ENCODE results near the gene LTBP1. TPM values are rescaled to one million over a fixed set of nuclear protein-coding genes. Genes with fewer than 3 reads are reported as not detected.

The LTBP1 gene
- total RNA-seq, 1 experiment from 2014 or later = 28.5 TPM

DNA sequence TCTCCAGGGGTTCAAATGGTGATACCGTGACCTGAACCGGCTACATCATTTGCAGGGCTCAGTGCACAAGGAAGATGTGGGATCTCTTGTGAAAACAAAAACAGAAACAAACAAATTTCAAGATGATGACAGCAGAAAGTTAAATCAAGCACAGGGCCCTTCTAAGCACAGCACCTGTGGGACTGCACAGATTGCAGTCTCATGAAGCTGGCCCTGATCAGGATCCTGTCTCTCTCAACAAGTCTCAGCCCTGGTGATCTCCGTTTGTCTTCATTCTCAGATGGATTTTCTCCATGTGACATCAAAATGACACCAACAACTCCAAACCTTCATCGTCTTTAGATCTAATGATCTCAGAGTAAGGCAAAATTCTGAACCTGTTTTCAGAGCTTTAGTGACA, 39.7 kb downstream of the LTBP1 start:
- no peak overlapping the region for H2BK15ac ChIP-seq (ENCODE audit: low read depth, low read length)
- no peak overlapping the region for H3K14ac ChIP-seq (ENCODE audit: insufficient read depth, low read length)
- H3K79me2 ChIP-seq (ENCODE audit: insufficient read depth, low read length) = no peaks in the 10 kb centered on the region; the same call in 1 of the 2 replicates
- H2AFZ ChIP-seq (ENCODE audit: low read length) = no peak overlapping the region
- WGBS (ENCODE audit: extremely low coverage, insufficient read length, low lambda C conversion rate) = no CpG with 5 or more reads among the region's 4 CpGs
- H3K23me2 ChIP-seq (ENCODE audit: insufficient read length, low read depth, low read length, poor library complexity, severe bottlenecking) = no peaks in the 10 kb centered on the region
- DNase-seq = no peak
- no peak overlapping the region for H2BK12ac ChIP-seq (ENCODE audit: insufficient read length, low read depth, low read length)
- H3K79me1 ChIP-seq (ENCODE audit: insufficient read depth, low read depth, low read length, poor library complexity, severe bottlenecking) = no peaks in the 10 kb centered on the region
- no peak overlapping the region for H3K27ac ChIP-seq (ENCODE audit: insufficient read length, low read depth, low read length)
- no peak for TF ChIP-seq CTCF (conservative IDR thresholded peaks at IDR 0.05)
- no peaks in the 10 kb centered on the region for H3K27me3 ChIP-seq (ENCODE audit: insufficient read depth, low read length)
- no peak overlapping the region for H3K23ac ChIP-seq (ENCODE audit: insufficient read length, low read depth, low read length)
- H2AK5ac ChIP-seq (ENCODE audit: insufficient read length, low read length) = no peak overlapping the region
- Mint-ChIP-seq H3K9me3 (peaks cover 0 to 3% of the 10 kb centered on the region in 2 experiments; a peak in 2 of 5 replicates), H3K4me3 (no peak overlapping the region), H3K27me3 (ENCODE audit: low read depth) (no peaks in the 10 kb centered on the region), H3K4me1 (no peaks in the 10 kb centered on the region), H3K36me3 (ENCODE audit: insufficient read depth in 1 of 3, low read depth in 3 of 3) (peaks cover 7 to 9% (median 8%) of the 10 kb centered on the region in 3 experiments; a peak in 5 of 7 replicates), H3K27ac (no peak overlapping the region)
- H4K20me1 ChIP-seq (ENCODE audit: control insufficient read depth, insufficient read depth, insufficient read length) = no peaks in the 10 kb centered on the region
- no peak overlapping the region for H4K5ac ChIP-seq (ENCODE audit: insufficient read length, low read depth, low read length)
- H2BK120ac ChIP-seq (ENCODE audit: low read depth, low read length, poor library complexity, severe bottlenecking) = no peak overlapping the region
- H2BK20ac ChIP-seq (ENCODE audit: low read depth, low read length, poor library complexity, severe bottlenecking) = no peak overlapping the region
- H3T11ph ChIP-seq (ENCODE audit: low read length) = no peak overlapping the region
- H3K4ac ChIP-seq (ENCODE audit: low read depth, low read length) = no peak overlapping the region
- no peak overlapping the region for H2BK5ac ChIP-seq (ENCODE audit: insufficient read length, low read length)
- H3K18ac ChIP-seq (ENCODE audit: insufficient read length, low read depth, low read length) = no peak overlapping the region
- no peak overlapping the region for H4K91ac ChIP-seq (ENCODE audit: insufficient read length, low read depth, low read length)
- no peak overlapping the region for H3K56ac ChIP-seq (ENCODE audit: insufficient read length, low read depth, low read length)
- no peak overlapping the region for H4K8ac ChIP-seq (replicated peaks; ENCODE audit: insufficient read length, low read depth, low read length)
- no peak overlapping the region for H3K4me2 ChIP-seq (ENCODE audit: insufficient read depth, insufficient read length, low read length)
- no peak overlapping the region for H3K9ac ChIP-seq (ENCODE audit: extremely low read depth, insufficient read length, low read length)
- H3K9me3 ChIP-seq (ENCODE audit: control insufficient read depth, low read depth, low read length) = no peaks in the 10 kb centered on the region
- H3K4me1 ChIP-seq (ENCODE audit: insufficient read depth, low read length) = no peaks in the 10 kb centered on the region
